ENCODE data around the gene ACSBG1. TPM values are rescaled to one million over a fixed set of nuclear protein-coding genes. Genes with fewer than 3 reads are reported as not detected.

ACSBG1 gene
- total RNA-seq, 2 donors from 2014 or later = not detected

DNA sequence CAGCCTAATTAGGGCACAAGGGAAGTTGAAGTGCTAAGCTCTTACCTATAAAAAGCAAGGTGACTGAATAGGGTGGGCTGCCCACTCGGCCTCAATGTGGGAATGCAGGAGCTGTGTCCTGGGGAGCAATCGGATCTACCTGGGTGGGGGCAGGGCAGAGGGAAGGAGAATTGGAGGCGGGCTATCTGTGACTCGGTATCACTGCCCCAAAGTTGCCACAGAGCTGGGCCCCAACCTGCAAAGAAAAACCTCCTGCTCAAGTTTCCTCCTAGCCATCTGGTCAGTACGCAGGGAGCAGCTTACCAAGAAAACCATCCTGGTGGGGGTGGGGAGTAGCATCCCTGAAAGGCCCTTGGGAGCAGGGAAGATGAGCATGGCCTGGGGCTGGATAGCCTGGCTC lies 113.8 kb downstream of the ACSBG1 start:
- Histone ChIP-seq H3K27me3 (replicated peaks; ENCODE audit: insufficient read depth) (no peaks in the 10 kb centered on the region), H3K27ac (no peak overlapping the region), H3K36me3 (no peaks in the 10 kb centered on the region), H3K4me3 (no peak overlapping the region), H3K4me1 (ENCODE audit: control insufficient read depth in 1 of 2, low read depth in 2 of 2) (no peaks in the 10 kb centered on the region), H3K9me3 (no peaks in the 10 kb centered on the region)
- ATAC-seq (ENCODE audit: insufficient number of reproducible peaks, low FRiP score, low read depth) (no peak), DNase-seq (ENCODE audit: low spot score) (no peak)
- TF ChIP-seq, protein P1, sequence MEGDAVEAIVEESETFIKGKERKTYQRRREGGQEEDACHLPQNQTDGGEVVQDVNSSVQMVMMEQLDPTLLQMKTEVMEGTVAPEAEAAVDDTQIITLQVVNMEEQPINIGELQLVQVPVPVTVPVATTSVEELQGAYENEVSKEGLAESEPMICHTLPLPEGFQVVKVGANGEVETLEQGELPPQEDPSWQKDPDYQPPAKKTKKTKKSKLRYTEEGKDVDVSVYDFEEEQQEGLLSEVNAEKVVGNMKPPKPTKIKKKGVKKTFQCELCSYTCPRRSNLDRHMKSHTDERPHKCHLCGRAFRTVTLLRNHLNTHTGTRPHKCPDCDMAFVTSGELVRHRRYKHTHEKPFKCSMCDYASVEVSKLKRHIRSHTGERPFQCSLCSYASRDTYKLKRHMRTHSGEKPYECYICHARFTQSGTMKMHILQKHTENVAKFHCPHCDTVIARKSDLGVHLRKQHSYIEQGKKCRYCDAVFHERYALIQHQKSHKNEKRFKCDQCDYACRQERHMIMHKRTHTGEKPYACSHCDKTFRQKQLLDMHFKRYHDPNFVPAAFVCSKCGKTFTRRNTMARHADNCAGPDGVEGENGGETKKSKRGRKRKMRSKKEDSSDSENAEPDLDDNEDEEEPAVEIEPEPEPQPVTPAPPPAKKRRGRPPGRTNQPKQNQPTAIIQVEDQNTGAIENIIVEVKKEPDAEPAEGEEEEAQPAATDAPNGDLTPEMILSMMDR (IDR thresholded peaks at IDR 0.05) = no peak

Other genes starting within 250 kb of the ACSBG1 start
- 10 to 100 TPM; 54.0 to 58.5 TPM for gene TBC1D2B, start 156.9 kb downstream of the ACSBG1 start, total RNA-seq
- gene SH2D7, start 142.0 kb downstream of the ACSBG1 start, total RNA-seq = not detected
- gene CIB2, start 103.1 kb downstream of the ACSBG1 start, total RNA-seq = 1 to 10 TPM; 1.2 to 7.9 TPM
- gene IDH3A, start 85.2 kb downstream of the ACSBG1 start, total RNA-seq = 100 to 1,000 TPM in 1 of 2 donors, 10 to 100 TPM in 1; 50.9 to 138 TPM
- gene DNAJA4, start 30.0 kb upstream of the ACSBG1 start, total RNA-seq = 10 to 100 TPM; 27.2 to 28.9 TPM
- 10 to 100 TPM; 41.6 to 74.2 TPM for gene SKIC8, start 65.0 kb upstream of the ACSBG1 start, total RNA-seq
- gene CRABP1, start 105.8 kb upstream of the ACSBG1 start, total RNA-seq = 1 to 10 TPM in 1 of 2 donors, not detected in 1; 5.1 TPM
- gene IREB2, start 203.7 kb upstream of the ACSBG1 start, total RNA-seq = 10 to 100 TPM; 16.5 to 35.6 TPM

All from thoracic aorta (tissue), 2 donors.